Smooth muscle cell (in vitro differentiated cells): ENCODE data around the gene NUP155. TPM values are rescaled to one million over a fixed set of nuclear protein-coding genes. Genes with fewer than 3 reads are reported as not detected.

Experiments used
- DNase-seq: peaks from one replicate; lab custom pipeline; 2025; ENCODE audit not compliant: unreplicated experiment; lab: John Stamatoyannopoulos, UW
- H2AFZ ChIP-seq: fragments of 200-600 bp; sonication (generic); 2 replicates; pipeline ENCODE4 v1.6.0; 2016; ENCODE audit warnings: antibody characterized with exemption, low read depth, mild to moderate bottlenecking
- H3F3A ChIP-seq: fragments of 200-600 bp; sonication (generic); 2 replicates; pipeline ENCODE4 v1.6.0; 2017; ENCODE audit warnings: antibody characterized with exemption, low read depth
- H3K27ac ChIP-seq: fragments of 200-600 bp; sonication (generic); 2 replicates; pipeline ENCODE4 v1.5.1; 2016; ENCODE audit warnings: low read depth, mild to moderate bottlenecking
- H3K27me3 ChIP-seq: fragments of 200-600 bp; sonication (generic); 2 replicates; pipeline ENCODE4 v1.6.1; 2016; ENCODE audit warnings: low read depth, mild to moderate bottlenecking
- H3K36me3 ChIP-seq: fragments of 200-600 bp; sonication (generic); 2 replicates; pipeline ENCODE4 v1.5.1; 2016; ENCODE audit warnings: low read depth
- H3K4me1 ChIP-seq: fragments of 200-600 bp; sonication (generic); 2 replicates; pipeline ENCODE4 v1.5.1; 2016; ENCODE audit warnings: low read depth
- H3K4me2 ChIP-seq: fragments of 200-600 bp; sonication (generic); 2 replicates; pipeline ENCODE4 v1.6.0; 2016; ENCODE audit warnings: mild to moderate bottlenecking
- H3K4me3 ChIP-seq: fragments of 200-600 bp; sonication (generic); 2 replicates; pipeline ENCODE4 v1.5.1; 2016; ENCODE audit warnings: mild to moderate bottlenecking
- H3K79me2 ChIP-seq: fragments of 200-600 bp; sonication (generic); 2 replicates; pipeline ENCODE4 v1.6.0; 2016; ENCODE audit warnings: low read depth, mild to moderate bottlenecking
- H3K9ac ChIP-seq: fragments of 200-600 bp; sonication (generic); 2 replicates; pipeline ENCODE4 v1.6.0; 2016; ENCODE audit warnings: low read depth
- H3K9me3 ChIP-seq: fragments of 200-600 bp; sonication (generic); replicated peaks from 2 replicates; pipeline ENCODE4 v1.5.1; 2016; ENCODE audit warnings: low read depth
- H4K20me1 ChIP-seq: fragments of 200-600 bp; sonication (generic); 2 replicates; pipeline ENCODE4 v1.6.0; 2016; ENCODE audit warnings: low read depth
- CTCF ChIP-seq: fragments of 200-600 bp; sonication (generic); IDR thresholded peaks from 2 replicates; pipeline ENCODE4 v1.5.1; 2017; ENCODE audit warnings: borderline replicate concordance, mild to moderate bottlenecking, antibody characterized with exemption; ENCODE audit not compliant: insufficient read depth, poor library complexity, severe bottlenecking
- WGBS: methylation state at CpG from one replicate; pipeline ENCODE4 v1.1.7; 2016; ENCODE audit warnings: low lambda C conversion rate; 5-methylcytosine and 5-hydroxymethylcytosine counted together
- polyA plus RNA-seq: library from polyadenylated mRNA; unstranded; fragments of >200 nt; fragmentation: Nextera tagmentation; extraction: Ambion mirVana; gene quantifications from 2 replicates; pipeline ENCODE4 v1.2.1, GENCODE V29; 2016
- small RNA-seq: library from RNA; depleted of rRNA; stranded (forward); fragments of <200 nt; gene quantifications from one replicate; pipeline ENCODE3, GENCODE V24; 2014
- total RNA-seq: library from RNA; depleted of rRNA; stranded (reverse); fragments of >200 nt; gene quantifications from 2 replicates; pipeline ENCODE4 v1.2.3, GENCODE V29; 2014

Gene NUP155
- total and polyA plus RNA-seq, 2 experiments from 2014 or later, result 12.3 to 31.4 TPM

DNA sequence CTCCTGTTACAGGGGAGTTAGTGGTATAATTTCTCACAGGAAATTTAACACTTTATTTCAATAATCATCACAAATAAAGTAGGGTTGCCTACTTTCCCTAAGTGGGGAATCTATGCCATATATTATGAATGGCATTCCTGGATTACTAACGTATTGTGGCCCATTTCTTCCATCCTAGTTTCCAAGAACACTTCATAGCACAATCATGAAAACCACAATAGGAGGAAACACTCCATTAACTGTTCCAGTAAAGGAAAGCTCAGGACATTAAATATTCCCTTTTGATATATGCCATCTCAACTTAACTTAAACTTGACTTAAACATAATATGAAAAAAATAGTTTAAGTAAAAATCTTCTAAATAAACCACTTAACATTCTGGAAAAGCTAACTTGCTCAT lies 123.9 kb downstream of the NUP155 start:
- H3K4me1 ChIP-seq, result peaks cover 6% of the 10 kb centered on the region
- H3K27ac ChIP-seq, result no peak overlapping the region
- no peak for TF ChIP-seq CTCF
- no peaks in the 10 kb centered on the region for H3K27me3 ChIP-seq
- peaks cover 35% of the 10 kb centered on the region for H3K79me2 ChIP-seq
- H3K9ac ChIP-seq, result no peak overlapping the region
- no peaks in the 10 kb centered on the region for H4K20me1 ChIP-seq
- H3K9me3 ChIP-seq, result no peaks in the 10 kb centered on the region
- peak overlapping the region; percentile 95 for H3K4me2 ChIP-seq
- no peaks in the 10 kb centered on the region for H3K36me3 ChIP-seq
- H3F3A ChIP-seq, result no peaks in the 10 kb centered on the region
- 79% methylated on average over 1 of the region's 1 CpG for WGBS
- no peak overlapping the region for H2AFZ ChIP-seq
- H3K4me3 ChIP-seq, result no peak overlapping the region
- no peak for DNase-seq

Small RNAs within 50 kb of the gene (small RNA-seq; reads per million reads assigned to genes)
- not detected for gene RNU7-75P

Other genes starting within 250 kb of the NUP155 start
- 20.5 and 27.9 TPM in 2 replicates for gene CPLANE1, start 121.7 kb downstream of the NUP155 start, total RNA-seq
- 2.9 and 5.8 TPM in 2 replicates for gene CPLANE1, start 121.7 kb downstream of the NUP155 start, polyA plus RNA-seq
- gene WDR70, start 8.2 kb upstream of the NUP155 start, total RNA-seq, result 17.8 and 30.5 TPM in 2 replicates
- gene WDR70, start 8.2 kb upstream of the NUP155 start, polyA plus RNA-seq, result 28.7 and 43.7 TPM in 2 replicates